Activated T-helper 9 cell treated with anti-CD3 and anti-CD28 coated beads, Interleukin-2, amount 50 U/mL, for 16 hours (primary cell): ENCODE results near the gene CCDC9B.
A peak's percentile ranks its signal among the peaks of the same experiment; 100 is the strongest.

Source experiments
- DNase-seq: peaks from one replicate; pipeline ENCODE4 v3.0.0-alpha.2; 2020; ENCODE audit warnings: low read depth

CCDC9B gene

GRCh38 chr15:40345225-40345866 lies 4.6 kb upstream of the CCDC9B start:
- no peak for DNase-seq

- DNase-seq: peak; percentile 51
Measured at GRCh38 chr15:40344631-40345120, 3.9 kb upstream of the CCDC9B start.

GRCh38 chr15:40344217-40344616 lies 3.5 kb upstream of the CCDC9B start:
- DNase-seq: no peak

GRCh38 chr15:40343512-40343911 lies 2.8 kb upstream of the CCDC9B start:
- DNase-seq: no peak

- DNase-seq: no peak
Measured at GRCh38 chr15:40342416-40343320, 1.9 kb upstream of the CCDC9B start.

GRCh38 chr15:40340038-40340739 lies 550 bp downstream of the CCDC9B start:
- DNase-seq: no peak

GRCh38 chr15:40339621-40339945 lies 1.2 kb downstream of the CCDC9B start:
- no peak for DNase-seq

GRCh38 chr15:40338921-40339620 lies 1.7 kb downstream of the CCDC9B start:
- no peak for DNase-seq

GRCh38 chr15:40338041-40338657 lies 2.6 kb downstream of the CCDC9B start:
- DNase-seq: peak; percentile 63

- DNase-seq: no peak
Measured at GRCh38 chr15:40337597-40337996, 3.1 kb downstream of the CCDC9B start.

GRCh38 chr15:40336744-40337122 lies 4.0 kb downstream of the CCDC9B start:
- no peak for DNase-seq

GRCh38 chr15:40335938-40336743 lies 4.6 kb downstream of the CCDC9B start:
- DNase-seq: no peak

GRCh38 chr15:40334941-40335795 lies 5.6 kb downstream of the CCDC9B start:
- no peak for DNase-seq

GRCh38 chr15:40334541-40334940 lies 6.2 kb downstream of the CCDC9B start:
- no peak for DNase-seq

- no peak for DNase-seq
Measured at GRCh38 chr15:40333922-40334492, 6.7 kb downstream of the CCDC9B start.

- no peak for DNase-seq
Measured at GRCh38 chr15:40332113-40332781, 8.5 kb downstream of the CCDC9B start.

GRCh38 chr15:40331637-40332036 lies 9.1 kb downstream of the CCDC9B start:
- DNase-seq: no peak

GRCh38 chr15:40331026-40331425 lies 9.7 kb downstream of the CCDC9B start:
- no peak for DNase-seq

GRCh38 chr15:40330368-40330836 lies 10.3 kb downstream of the CCDC9B start:
- DNase-seq: no peak
